Glutamatergic neuron (in vitro differentiated cells): ENCODE measurements around the gene SPINK5. TPM values are rescaled to one million over a fixed set of nuclear protein-coding genes. Genes with fewer than 3 reads are reported as not detected.
A peak's percentile ranks its signal among the peaks of the same experiment; 100 is the strongest.

Source experiments
- DNase-seq: peaks from one replicate; pipeline ENCODE4 v3.0.0; 2022
- H3K27ac Mint-ChIP-seq: one replicate; pipeline ENCODE4 v1.8.0; 2020; ENCODE audit warnings: mild to moderate bottlenecking, mixed read lengths, inconsistent platforms; ENCODE audit not compliant: unreplicated experiment
- H3K27me3 Mint-ChIP-seq: one replicate; pipeline ENCODE4 v1.8.0; 2020; ENCODE audit warnings: mild to moderate bottlenecking, moderate library complexity, mixed read lengths, inconsistent platforms; ENCODE audit not compliant: unreplicated experiment
- H3K36me3 Mint-ChIP-seq: one replicate; pipeline ENCODE4 v1.8.0; 2020; ENCODE audit warnings: mild to moderate bottlenecking, mixed read lengths, inconsistent platforms; ENCODE audit not compliant: unreplicated experiment
- H3K4me1 Mint-ChIP-seq: one replicate; pipeline ENCODE4 v1.8.0; 2020; ENCODE audit warnings: mild to moderate bottlenecking, low read depth, mixed read lengths, inconsistent platforms; ENCODE audit not compliant: unreplicated experiment
- H3K4me3 Mint-ChIP-seq: one replicate; pipeline ENCODE4 v1.8.0; 2020; ENCODE audit warnings: mild to moderate bottlenecking, mixed read lengths, inconsistent platforms; ENCODE audit not compliant: unreplicated experiment
- H3K9me3 Mint-ChIP-seq: one replicate; pipeline ENCODE4 v1.8.0; 2020; ENCODE audit warnings: mild to moderate bottlenecking, moderate library complexity, mixed read lengths, inconsistent platforms; ENCODE audit not compliant: unreplicated experiment
- CTCF ChIP-seq: fragments of 200-600 bp; sonication (generic); IDR thresholded peaks from one replicate; pipeline ENCODE4 v1.5.0; 2021; ENCODE audit not compliant: partially characterized antibody, unreplicated experiment
- total RNA-seq: library from RNA; stranded (reverse); fragmentation: NEBNext Ultra II Directional; extraction: Animal tissue kit (Norgen Biotek cat#: 25700); gene quantifications from one replicate; pipeline ENCODE4 v1.2.1, GENCODE V29; 2021; ENCODE audit not compliant: unreplicated experiment

The SPINK5 gene
- total RNA-seq, 1 donor from 2014 or later, result 7.5 TPM

DNA sequence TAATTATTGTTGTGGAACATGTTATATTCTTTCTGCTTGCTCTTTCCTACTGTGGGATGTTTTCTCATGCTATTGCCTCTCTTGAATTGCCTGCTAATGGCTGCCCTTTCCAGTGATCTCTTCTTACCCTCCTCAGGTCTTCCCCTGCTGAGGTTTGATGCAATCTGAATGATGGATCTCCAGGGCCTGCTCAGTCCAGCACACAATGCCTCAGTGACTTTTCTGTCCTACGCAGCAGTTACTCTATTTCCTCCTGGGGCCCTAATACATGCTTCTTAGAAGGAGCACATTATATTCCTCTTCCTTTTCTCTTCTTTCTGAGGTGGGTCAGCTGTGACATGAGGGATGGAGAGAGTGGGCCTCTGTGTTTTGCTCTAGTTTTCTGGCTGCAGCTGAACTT lies 104.5 kb downstream of the SPINK5 start, which contains the start of gene SPINK14:
TSS of gene SPINK14 (plus strand) at position 301 of the 400 bp plus-strand sequence. CDS start 1,187 bp downstream, outside the sequence.
- H3K27me3 Mint-ChIP-seq, result no peaks in the 10 kb centered on the region
- no peak for TF ChIP-seq CTCF
- H3K9me3 Mint-ChIP-seq, result no peaks in the 10 kb centered on the region
- DNase-seq, result no peak
- H3K36me3 Mint-ChIP-seq, result no peaks in the 10 kb centered on the region
- H3K4me3 Mint-ChIP-seq, result no peak within 1 kb of the TSS
- no peak within 1 kb of the TSS for H3K27ac Mint-ChIP-seq
- H3K4me1 Mint-ChIP-seq, result no peaks in the 10 kb centered on the region

- no peak for TF ChIP-seq CTCF
- no peak for DNase-seq
- Mint-ChIP-seq H3K4me3 (no peak overlapping the region), H3K27me3 (no peaks in the 10 kb centered on the region), H3K27ac (no peak overlapping the region), H3K4me1 (no peaks in the 10 kb centered on the region), H3K9me3 (no peaks in the 10 kb centered on the region), H3K36me3 (no peaks in the 10 kb centered on the region)
These were observed 108.6 kb downstream of the SPINK5 start for GRCh38 chr5:148172377-148172776.

- Mint-ChIP-seq H3K4me3 (no peak overlapping the region), H3K36me3 (no peaks in the 10 kb centered on the region)
- TF ChIP-seq CTCF, result no peak
These were observed 112.7 kb downstream of the SPINK5 start for GRCh38 chr5:148176480-148176879.

DNA sequence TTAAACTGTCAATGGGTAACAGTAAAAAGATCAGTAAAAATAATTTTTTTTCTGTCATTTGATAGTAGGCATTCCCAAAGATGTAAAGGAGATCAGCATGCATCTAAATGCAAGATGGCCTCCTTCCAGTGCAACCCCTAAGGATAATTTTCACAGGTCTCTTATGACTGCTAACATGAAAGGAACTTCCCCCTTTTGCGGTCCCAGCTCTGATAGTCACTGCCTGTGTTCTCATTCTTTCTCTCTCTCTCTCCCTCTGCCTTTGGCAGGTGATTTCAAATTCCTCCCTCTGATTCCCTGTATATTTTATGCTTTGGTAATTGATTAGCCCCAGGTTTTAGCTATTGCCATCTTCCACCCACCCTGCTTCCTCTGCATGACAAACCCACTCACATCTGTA lies 113.4 kb downstream of the SPINK5 start:
- H3K36me3 Mint-ChIP-seq, result no peaks in the 10 kb centered on the region
- H3K9me3 Mint-ChIP-seq, result no peaks in the 10 kb centered on the region
- H3K27me3 Mint-ChIP-seq, result no peaks in the 10 kb centered on the region
- no peaks in the 10 kb centered on the region for H3K4me1 Mint-ChIP-seq
- no peak for TF ChIP-seq CTCF
- H3K27ac Mint-ChIP-seq, result no peak overlapping the region
- H3K4me3 Mint-ChIP-seq, result no peak overlapping the region
- no peak for DNase-seq

More at GRCh38 chr5:148176480-148176879, 112.7 kb downstream of the SPINK5 start:
- Mint-ChIP-seq H3K9me3 (no peaks in the 10 kb centered on the region), H3K4me1 (no peaks in the 10 kb centered on the region), H3K27me3 (no peaks in the 10 kb centered on the region), H3K27ac (no peak overlapping the region)
- DNase-seq, result no peak

- DNase-seq, result no peak
- Mint-ChIP-seq H3K27me3 (no peaks in the 10 kb centered on the region), H3K4me3 (no peak overlapping the region), H3K27ac (no peak overlapping the region), H3K9me3 (no peaks in the 10 kb centered on the region), H3K36me3 (no peaks in the 10 kb centered on the region), H3K4me1 (no peaks in the 10 kb centered on the region)
- TF ChIP-seq CTCF, result peak; percentile 65
These were observed 115.5 kb downstream of the SPINK5 start for GRCh38 chr5:148179234-148179824.
